WI38 (cell line): Measurements from ENCODE around the gene KCNK5.

Source experiments
- H3K4me3 ChIP-seq: 2 replicates; pipeline ENCODE4 v1.5.1; 2011; ENCODE audit warnings: low read depth, mild to moderate bottlenecking, control low read depth, low read length
- CTCF ChIP-seq: IDR thresholded peaks from 2 replicates; pipeline ENCODE4 v1.5.1; 2012; ENCODE audit warnings: low read depth, mild to moderate bottlenecking, control low read depth, low read length

KCNK5 gene

GRCh38 chr6:39224011-39224410 is 5.3 kb downstream of the KCNK5 start:
- H3K4me3 ChIP-seq = no peak overlapping the region
- no peak for TF ChIP-seq CTCF

- H3K4me3 ChIP-seq = no peak overlapping the region
- no peak for TF ChIP-seq CTCF
Measured at GRCh38 chr6:39223555-39223954, 5.7 kb downstream of the KCNK5 start.

- no peak overlapping the region for H3K4me3 ChIP-seq
- TF ChIP-seq CTCF = no peak
Measured at GRCh38 chr6:39223061-39223460, 6.2 kb downstream of the KCNK5 start.

- TF ChIP-seq CTCF = no peak
- H3K4me3 ChIP-seq = no peak overlapping the region
Measured at GRCh38 chr6:39221779-39222641, 7.3 kb downstream of the KCNK5 start.

GRCh38 chr6:39221115-39221514 is 8.2 kb downstream of the KCNK5 start:
- no peak for TF ChIP-seq CTCF
- no peak overlapping the region for H3K4me3 ChIP-seq

GRCh38 chr6:39218868-39219567 is 10.3 kb downstream of the KCNK5 start:
- no peak overlapping the region for H3K4me3 ChIP-seq
- TF ChIP-seq CTCF = no peak
